GM23248 (cell line): ENCODE measurements around the gene PCDHAC1.

ENCODE experiments used
- EZH2 ChIP-seq: fragments of 200-600 bp; sonication (generic); IDR thresholded peaks from 2 replicates; pipeline ENCODE4 v1.6.1; 2018; ENCODE audit warnings: antibody characterized with exemption, mild to moderate bottlenecking; ENCODE audit not compliant: insufficient read depth, poor library complexity, severe bottlenecking
- EZH2phosphoT487 ChIP-seq: fragments of 200-600 bp; sonication (generic); IDR thresholded peaks from 2 replicates; pipeline ENCODE4 v1.6.1; 2018; ENCODE audit warnings: antibody characterized with exemption, moderate library complexity, mild to moderate bottlenecking, low read depth; ENCODE audit not compliant: insufficient read depth

DNA sequence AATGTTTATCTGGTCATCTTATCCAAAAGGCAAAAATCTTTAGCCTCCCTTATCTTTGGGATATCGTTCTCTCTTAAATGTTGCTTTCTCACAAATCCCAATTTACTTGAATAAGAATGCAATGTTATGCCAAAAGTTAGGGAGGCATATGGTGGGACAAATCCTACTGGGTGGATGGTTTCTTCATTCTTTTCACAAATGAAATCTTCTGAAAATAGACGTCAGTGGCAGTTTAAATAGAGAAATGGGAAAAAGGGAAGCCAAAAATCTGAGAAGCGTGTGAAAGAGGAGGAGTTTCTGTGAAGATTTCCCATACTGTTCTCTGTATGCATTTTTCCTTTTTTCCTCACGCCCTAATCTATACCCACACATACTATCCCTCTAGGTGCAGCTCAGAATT, 2.5 kb upstream of the PCDHAC1 start:
- TF ChIP-seq EZH2 (no peak), EZH2phosphoT487 (no peak)
